Keratinocyte (primary cell): ENCODE results near the gene PSD4.
A peak's percentile ranks its signal among the peaks of the same experiment; 100 is the strongest.

Experiments
- EZH2 ChIP-seq: IDR thresholded peaks from one replicate; pipeline ENCODE4 v1.6.1; 2012; ENCODE audit warnings: inconsistent platforms, mild to moderate bottlenecking, low read length, moderate library complexity
- TF ChIP-seq, protein P1 (sequence below), 3 experiments: IDR thresholded peaks in 1 of 3; conservative IDR thresholded peaks in 1 of 3; optimal IDR thresholded peaks in 1 of 3; 2 replicates in 2 of 3; 3 replicates in 1 of 3; pipeline versions ENCODE3 to v1.5.1; 2011; ENCODE audit warnings: low read length in 3 of 3, mild to moderate bottlenecking in 3 of 3, moderate library complexity in 2 of 3, control low read depth in 1 of 3, inconsistent platforms in 1 of 3; ENCODE audit not compliant: insufficient read depth in 2 of 3; ENCODE audit errors: extremely low read depth in 1 of 3

DNA sequence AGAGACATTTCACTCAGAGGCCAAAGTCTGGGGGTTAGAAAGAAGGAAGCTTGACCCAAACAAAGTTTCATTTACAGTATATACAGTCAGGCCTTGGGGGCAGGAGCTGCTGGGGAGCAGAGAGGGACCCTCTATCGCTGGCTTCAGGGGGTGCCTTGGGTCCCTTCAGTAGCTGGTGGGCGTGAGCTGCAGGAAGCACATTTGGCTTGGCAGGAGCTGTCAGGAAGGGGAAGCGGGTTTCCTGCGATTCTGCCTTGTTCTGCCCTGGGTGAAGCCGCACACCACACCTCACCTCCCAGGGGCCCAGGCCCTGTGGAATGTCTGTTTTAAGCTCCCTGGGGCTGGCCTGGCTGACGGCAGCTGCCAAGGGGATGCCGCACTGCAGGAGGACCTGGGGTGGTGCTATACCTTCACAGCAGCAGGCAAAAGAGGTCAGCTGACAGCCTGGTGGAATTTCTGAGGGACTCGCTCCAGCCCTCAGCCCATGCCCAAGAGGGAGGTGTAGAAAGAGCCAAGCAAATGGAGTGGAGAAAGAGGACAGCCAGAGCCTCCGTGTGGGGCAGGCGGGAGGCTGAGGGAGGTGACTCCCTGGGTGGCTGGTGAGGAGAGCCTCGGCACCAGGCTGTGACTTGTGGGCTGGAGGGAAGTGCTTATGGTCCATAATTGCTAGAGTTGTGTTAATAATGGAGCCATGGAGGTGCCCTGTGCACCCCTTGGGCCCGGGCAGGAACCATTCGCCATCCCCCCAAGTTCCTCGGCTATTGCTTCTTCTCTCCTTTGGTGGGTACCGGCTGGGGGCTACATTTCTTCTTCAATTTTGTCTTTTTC, 43.9 kb downstream of the PSD4 start:
- TF ChIP-seq, protein P1, sequence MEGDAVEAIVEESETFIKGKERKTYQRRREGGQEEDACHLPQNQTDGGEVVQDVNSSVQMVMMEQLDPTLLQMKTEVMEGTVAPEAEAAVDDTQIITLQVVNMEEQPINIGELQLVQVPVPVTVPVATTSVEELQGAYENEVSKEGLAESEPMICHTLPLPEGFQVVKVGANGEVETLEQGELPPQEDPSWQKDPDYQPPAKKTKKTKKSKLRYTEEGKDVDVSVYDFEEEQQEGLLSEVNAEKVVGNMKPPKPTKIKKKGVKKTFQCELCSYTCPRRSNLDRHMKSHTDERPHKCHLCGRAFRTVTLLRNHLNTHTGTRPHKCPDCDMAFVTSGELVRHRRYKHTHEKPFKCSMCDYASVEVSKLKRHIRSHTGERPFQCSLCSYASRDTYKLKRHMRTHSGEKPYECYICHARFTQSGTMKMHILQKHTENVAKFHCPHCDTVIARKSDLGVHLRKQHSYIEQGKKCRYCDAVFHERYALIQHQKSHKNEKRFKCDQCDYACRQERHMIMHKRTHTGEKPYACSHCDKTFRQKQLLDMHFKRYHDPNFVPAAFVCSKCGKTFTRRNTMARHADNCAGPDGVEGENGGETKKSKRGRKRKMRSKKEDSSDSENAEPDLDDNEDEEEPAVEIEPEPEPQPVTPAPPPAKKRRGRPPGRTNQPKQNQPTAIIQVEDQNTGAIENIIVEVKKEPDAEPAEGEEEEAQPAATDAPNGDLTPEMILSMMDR (optimal IDR thresholded peaks at IDR 0.05 in 1 of 3, IDR thresholded peaks at IDR 0.05 in 1 of 3, conservative IDR thresholded peaks at IDR 0.05 in 1 of 3; ENCODE audit: extremely low read depth in 1 of 3, insufficient read depth in 2 of 3, low read length in 3 of 3), result peak in 1 of 3 experiments; percentile 22
- TF ChIP-seq EZH2, result no peak
